Measurements from ENCODE around the gene PLXNA2. TPM values are rescaled to one million over a fixed set of nuclear protein-coding genes. Genes with fewer than 3 reads are reported as not detected.

PLXNA2 gene
- total RNA-seq, 2 donors from 2014 or later: 44.5 to 51.6 TPM

DNA sequence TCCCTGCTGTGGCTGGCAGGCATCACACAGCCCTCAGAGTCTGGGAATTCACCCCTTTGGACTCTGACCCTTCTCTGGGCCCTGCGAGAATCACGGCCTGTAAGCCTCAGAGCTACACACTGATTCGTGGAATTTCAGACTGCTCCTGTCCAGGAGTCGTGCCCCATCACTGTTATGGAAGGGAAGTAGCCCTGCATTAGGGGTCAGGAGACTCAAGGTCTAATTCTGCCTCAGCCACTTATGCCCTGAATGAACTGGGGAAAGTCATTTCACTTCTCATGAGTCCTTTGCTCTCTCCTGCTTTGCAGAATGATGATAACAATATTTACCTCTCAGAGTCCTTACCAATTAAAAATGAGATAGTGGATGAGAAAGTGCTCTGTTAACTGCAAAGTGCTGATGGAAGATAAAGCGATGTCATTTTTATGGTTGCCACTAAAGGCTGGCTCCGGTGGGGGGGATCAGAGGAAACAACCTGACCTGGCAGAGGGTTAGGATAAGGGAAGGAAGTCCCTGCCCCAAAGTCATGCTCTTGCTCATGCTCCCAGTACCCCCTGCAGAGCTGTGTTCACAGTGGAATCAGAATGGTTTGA lies 184.7 kb downstream of the PLXNA2 start:
- H3K27me3 ChIP-seq: no peaks in the 10 kb centered on the region
- WGBS, 2 donors: 25 to 36% methylated on average over 6 of the region's 6 CpGs
- DNase-seq (no peak), ATAC-seq (peak; percentile 51)
- H3K27ac ChIP-seq: peak overlapping the region in 3 of 4 donors; percentile 29 to 48 (median 32)
- H3K4me3 ChIP-seq: no peak overlapping the region
- H3K4me1 ChIP-seq: peaks cover 24% of the 10 kb centered on the region
- TF ChIP-seq, protein P1, sequence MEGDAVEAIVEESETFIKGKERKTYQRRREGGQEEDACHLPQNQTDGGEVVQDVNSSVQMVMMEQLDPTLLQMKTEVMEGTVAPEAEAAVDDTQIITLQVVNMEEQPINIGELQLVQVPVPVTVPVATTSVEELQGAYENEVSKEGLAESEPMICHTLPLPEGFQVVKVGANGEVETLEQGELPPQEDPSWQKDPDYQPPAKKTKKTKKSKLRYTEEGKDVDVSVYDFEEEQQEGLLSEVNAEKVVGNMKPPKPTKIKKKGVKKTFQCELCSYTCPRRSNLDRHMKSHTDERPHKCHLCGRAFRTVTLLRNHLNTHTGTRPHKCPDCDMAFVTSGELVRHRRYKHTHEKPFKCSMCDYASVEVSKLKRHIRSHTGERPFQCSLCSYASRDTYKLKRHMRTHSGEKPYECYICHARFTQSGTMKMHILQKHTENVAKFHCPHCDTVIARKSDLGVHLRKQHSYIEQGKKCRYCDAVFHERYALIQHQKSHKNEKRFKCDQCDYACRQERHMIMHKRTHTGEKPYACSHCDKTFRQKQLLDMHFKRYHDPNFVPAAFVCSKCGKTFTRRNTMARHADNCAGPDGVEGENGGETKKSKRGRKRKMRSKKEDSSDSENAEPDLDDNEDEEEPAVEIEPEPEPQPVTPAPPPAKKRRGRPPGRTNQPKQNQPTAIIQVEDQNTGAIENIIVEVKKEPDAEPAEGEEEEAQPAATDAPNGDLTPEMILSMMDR (IDR thresholded peaks at IDR 0.05): no peak
- TF ChIP-seq POLR2A (IDR thresholded peaks at IDR 0.05): no peak
- H3K9me3 ChIP-seq: no peaks in the 10 kb centered on the region
- peaks cover 0 to 4% of the 10 kb centered on the region in 2 donors for H3K36me3 ChIP-seq (replicated peaks in 1 of 2; ENCODE audit: insufficient read depth in 1 of 2, low read depth in 2 of 2)
- intact Hi-C loops (cut with DNase I): no loop called here

DNA sequence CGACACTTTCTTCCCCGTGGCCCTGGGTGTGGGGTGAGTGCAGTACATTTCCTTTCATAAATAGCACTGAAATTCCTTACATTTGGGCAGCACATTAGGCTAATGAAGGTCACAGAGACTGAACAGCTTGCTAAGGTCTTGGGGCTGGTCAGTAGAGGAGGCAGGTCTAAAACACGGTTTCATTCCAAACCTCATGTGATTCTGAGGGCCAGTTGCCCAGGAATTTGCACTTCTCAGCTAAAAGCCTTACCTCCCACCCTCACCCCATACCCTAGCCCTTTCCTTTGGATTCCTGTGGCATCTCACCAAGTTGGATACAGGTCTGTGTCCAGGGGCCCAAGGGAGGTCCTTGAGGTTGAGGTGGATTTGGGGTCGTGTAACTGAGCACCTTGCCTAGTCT lies 185.4 kb downstream of the PLXNA2 start:
- Histone ChIP-seq H3K4me3 (no peak overlapping the region), H3K9me3 (no peaks in the 10 kb centered on the region), H3K36me3 (replicated peaks in 1 of 2; ENCODE audit: insufficient read depth in 1 of 2, low read depth in 2 of 2) (peaks cover 0 to 9% of the 10 kb centered on the region in 2 donors), H3K27me3 (no peaks in the 10 kb centered on the region), H3K4me1 (peaks cover 24% of the 10 kb centered on the region), H3K27ac (peak overlapping the region in 2 of 4 donors; percentile 29 to 48)
- 49 to 69% methylated on average over 4 of the region's 4 CpGs for WGBS, 2 donors
- ATAC-seq (no peak), DNase-seq (no peak)
- intact Hi-C loops (cut with DNase I): no loop called here
- no peak for TF ChIP-seq POLR2A (IDR thresholded peaks at IDR 0.05)
- TF ChIP-seq, protein P1 (IDR thresholded peaks at IDR 0.05): no peak

DNA sequence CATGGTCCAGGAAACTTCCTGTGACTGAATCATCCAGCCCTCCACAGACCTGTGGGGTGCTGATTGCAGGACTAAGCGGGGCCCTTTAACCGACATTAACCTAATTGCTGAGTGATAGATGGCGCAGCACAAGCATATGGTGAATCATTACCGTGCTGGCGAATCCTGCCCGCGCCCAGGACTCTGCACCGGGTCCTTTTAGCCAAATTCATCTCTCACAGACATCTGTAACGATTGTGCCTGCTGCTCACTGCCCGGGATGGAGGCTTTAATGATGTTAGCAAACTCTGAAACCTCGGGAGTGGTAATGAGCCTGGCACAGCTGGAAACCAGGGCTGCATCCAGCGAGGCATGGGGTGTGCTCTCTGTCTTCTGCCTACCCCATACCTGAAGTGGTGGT lies 185.9 kb downstream of the PLXNA2 start:
- no peaks in the 10 kb centered on the region for H3K27me3 ChIP-seq
- H3K9me3 ChIP-seq: no peaks in the 10 kb centered on the region
- no peak for DNase-seq
- H3K27ac ChIP-seq: peak overlapping the region in 1 of 4 donors; percentile 29
- WGBS, 2 donors: 72 to 83% methylated on average over 10 to 12 of the region's 12 CpGs
- intact Hi-C loops (cut with DNase I): no loop called here
- no peak overlapping the region for H3K4me3 ChIP-seq
- no peak for ATAC-seq
- TF ChIP-seq, protein P1 (IDR thresholded peaks at IDR 0.05): no peak
- TF ChIP-seq POLR2A (IDR thresholded peaks at IDR 0.05): no peak
- H3K4me1 ChIP-seq: peaks cover 24% of the 10 kb centered on the region
- peaks cover 0 to 9% of the 10 kb centered on the region in 2 donors for H3K36me3 ChIP-seq (replicated peaks in 1 of 2; ENCODE audit: insufficient read depth in 1 of 2, low read depth in 2 of 2)

DNA sequence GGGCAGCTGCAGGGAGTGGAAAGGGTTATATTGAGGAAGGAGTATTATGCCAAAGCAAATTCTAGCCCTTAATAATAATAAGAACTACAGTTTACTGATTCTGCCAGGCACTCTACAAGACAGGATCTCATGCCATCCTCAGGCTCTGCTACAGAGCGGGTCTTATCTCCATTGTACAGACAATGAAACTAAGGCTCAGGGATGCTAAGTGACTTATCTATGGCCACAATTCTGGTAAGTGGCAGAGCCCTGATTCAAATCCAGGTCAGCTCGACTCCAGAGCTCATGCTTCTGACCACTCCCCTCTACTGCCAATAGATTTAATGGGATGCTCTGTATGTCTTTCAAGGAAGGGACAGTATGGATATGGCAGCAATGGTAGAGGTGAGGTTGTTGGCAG lies 187.1 kb downstream of the PLXNA2 start:
- H3K36me3 ChIP-seq (replicated peaks in 1 of 2; ENCODE audit: insufficient read depth in 1 of 2, low read depth in 2 of 2): peaks cover 0 to 9% of the 10 kb centered on the region in 2 donors
- WGBS, 2 donors: 78 to 81% methylated on average over 2 of the region's 2 CpGs
- intact Hi-C loops (cut with DNase I): no loop called here

More for the DNA sequence above, 187.1 kb downstream of the PLXNA2 start:
- Histone ChIP-seq H3K27me3 (no peaks in the 10 kb centered on the region), H3K4me3 (no peak overlapping the region), H3K4me1 (peaks cover 24% of the 10 kb centered on the region), H3K9me3 (no peaks in the 10 kb centered on the region), H3K27ac (no peak overlapping the region)
- TF ChIP-seq, protein P1 (IDR thresholded peaks at IDR 0.05): no peak
- no peak for TF ChIP-seq POLR2A (IDR thresholded peaks at IDR 0.05)
- no peak for ATAC-seq
- no peak for DNase-seq

Measured in body of pancreas (tissue), 4 donors.